Calu3 (cell line): ENCODE data around the gene RBP2. TPM values are rescaled to one million over a fixed set of nuclear protein-coding genes. Genes with fewer than 3 reads are reported as not detected.

Experiments
- BruUV-seq: library from RNA; stranded (reverse); fragments of 400-500 nt; replicated peaks from 2 replicates; lab custom pipeline; 2021; lab: Mats Ljungman, UMichigan
- CTCF ChIA-PET: fragments of 300-600 bp; sonication (Branson Sonifier 250); formaldehyde crosslinking; loops from one replicate; lab custom pipeline; 2022; ENCODE audit warnings: antibody characterized with exemption; lab: Charles Lee
- DNase-seq: peaks from one replicate; pipeline ENCODE4 v3.0.0; 2022
- H3K27ac Mint-ChIP-seq: one replicate; pipeline ENCODE4 v1.8.0; 2022; ENCODE audit warnings: mixed read lengths; ENCODE audit not compliant: unreplicated experiment
- H3K27me3 Mint-ChIP-seq: one replicate; pipeline ENCODE4 v1.8.0; 2022; ENCODE audit warnings: mixed read lengths; ENCODE audit not compliant: unreplicated experiment
- H3K36me3 Mint-ChIP-seq: one replicate; pipeline ENCODE4 v1.8.0; 2022; ENCODE audit warnings: mild to moderate bottlenecking, moderate library complexity, mixed read lengths; ENCODE audit not compliant: insufficient read depth, unreplicated experiment
- H3K4me1 Mint-ChIP-seq: one replicate; pipeline ENCODE4 v1.8.0; 2022; ENCODE audit warnings: mild to moderate bottlenecking, low read depth, mixed read lengths; ENCODE audit not compliant: unreplicated experiment
- H3K4me3 Mint-ChIP-seq: one replicate; pipeline ENCODE4 v1.8.0; 2022; ENCODE audit warnings: mild to moderate bottlenecking, low read depth, moderate library complexity, mixed read lengths; ENCODE audit not compliant: unreplicated experiment
- H3K9me3 Mint-ChIP-seq: one replicate; pipeline ENCODE4 v1.8.0; 2022; ENCODE audit warnings: low read depth, mixed read lengths; ENCODE audit not compliant: unreplicated experiment
- intact Hi-C: fragments of 100-400 bp; cut with micrococcal nuclease; formaldehyde crosslinking; loops from one replicate; pipeline ENCODE4 v1.10.0; 2022; ENCODE audit not compliant: unreplicated experiment
- total RNA-seq: library from RNA; stranded (reverse); gene quantifications from 2 replicates; pipeline ENCODE4 v1.2.3, GENCODE V29; 2022
- TF ChIP-seq, protein P1 (sequence below): fragments of 200-600 bp; IDR thresholded peaks from one replicate; pipeline ENCODE4 v1.8.0; 2022; ENCODE audit warnings: antibody characterized with exemption; ENCODE audit not compliant: unreplicated experiment

Gene RBP2
- total RNA-seq, 1 experiment from 2014 or later: not detected

DNA sequence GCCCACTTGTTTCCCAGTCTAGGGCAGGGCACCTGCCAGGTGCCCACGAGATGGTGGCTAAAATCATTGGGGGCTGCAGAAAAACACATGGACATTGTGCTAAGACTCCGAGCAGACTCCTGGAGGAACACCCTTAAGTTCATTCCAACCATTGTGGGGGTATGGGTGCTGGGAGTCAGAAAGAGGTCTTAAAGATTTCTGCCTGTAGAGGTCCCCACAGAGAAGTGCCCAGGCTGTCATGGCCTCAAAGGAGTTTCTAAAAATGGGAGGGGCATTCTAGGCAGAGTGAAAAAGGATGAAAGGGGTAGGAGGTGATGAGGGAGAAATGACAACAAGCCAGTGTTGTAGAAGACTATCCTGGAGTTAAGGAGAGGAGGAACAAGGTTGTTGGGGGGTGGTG lies 46.1 kb upstream of the RBP2 start:
- Mint-ChIP-seq H3K9me3 (no peaks in the 10 kb centered on the region), H3K4me1 (peaks cover 7% of the 10 kb centered on the region), H3K36me3 (no peaks in the 10 kb centered on the region), H3K4me3 (no peak overlapping the region), H3K27ac (no peak overlapping the region), H3K27me3 (no peaks in the 10 kb centered on the region)
- CTCF ChIA-PET: interaction anchor here (1.5 kb wide), 1 partner anchor 16 kb away, joined by 3 read pairs; no protein-coding TSS in a partner anchor
- intact Hi-C loops: no loop called here
- TF ChIP-seq, protein P1, sequence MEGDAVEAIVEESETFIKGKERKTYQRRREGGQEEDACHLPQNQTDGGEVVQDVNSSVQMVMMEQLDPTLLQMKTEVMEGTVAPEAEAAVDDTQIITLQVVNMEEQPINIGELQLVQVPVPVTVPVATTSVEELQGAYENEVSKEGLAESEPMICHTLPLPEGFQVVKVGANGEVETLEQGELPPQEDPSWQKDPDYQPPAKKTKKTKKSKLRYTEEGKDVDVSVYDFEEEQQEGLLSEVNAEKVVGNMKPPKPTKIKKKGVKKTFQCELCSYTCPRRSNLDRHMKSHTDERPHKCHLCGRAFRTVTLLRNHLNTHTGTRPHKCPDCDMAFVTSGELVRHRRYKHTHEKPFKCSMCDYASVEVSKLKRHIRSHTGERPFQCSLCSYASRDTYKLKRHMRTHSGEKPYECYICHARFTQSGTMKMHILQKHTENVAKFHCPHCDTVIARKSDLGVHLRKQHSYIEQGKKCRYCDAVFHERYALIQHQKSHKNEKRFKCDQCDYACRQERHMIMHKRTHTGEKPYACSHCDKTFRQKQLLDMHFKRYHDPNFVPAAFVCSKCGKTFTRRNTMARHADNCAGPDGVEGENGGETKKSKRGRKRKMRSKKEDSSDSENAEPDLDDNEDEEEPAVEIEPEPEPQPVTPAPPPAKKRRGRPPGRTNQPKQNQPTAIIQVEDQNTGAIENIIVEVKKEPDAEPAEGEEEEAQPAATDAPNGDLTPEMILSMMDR: no peak
- no TSS peak for BruUV-seq
- no peak for DNase-seq

DNA sequence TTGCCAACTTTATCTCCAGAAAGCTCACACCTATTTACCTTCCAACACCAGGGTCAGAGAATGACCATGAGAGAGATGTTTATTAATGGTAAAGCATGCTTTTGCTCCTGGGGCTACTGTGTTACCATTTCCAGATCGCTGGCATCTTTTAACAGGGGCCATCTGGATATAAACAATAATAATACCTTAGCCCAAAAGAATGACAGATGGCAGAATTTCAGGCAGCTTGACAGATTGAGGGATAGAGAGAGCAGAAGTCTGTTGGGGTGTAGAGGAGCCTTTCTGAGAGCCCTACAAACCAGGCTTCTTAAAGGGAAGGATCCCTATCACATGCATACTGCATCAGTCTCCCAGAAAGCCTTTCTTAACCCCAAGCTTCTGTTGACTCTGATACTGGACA lies 45.5 kb upstream of the RBP2 start:
- Mint-ChIP-seq H3K36me3 (no peaks in the 10 kb centered on the region), H3K27me3 (no peaks in the 10 kb centered on the region), H3K9me3 (no peaks in the 10 kb centered on the region), H3K4me1 (peaks cover 7% of the 10 kb centered on the region), H3K27ac (no peak overlapping the region), H3K4me3 (no peak overlapping the region)
- no peak for DNase-seq
- BruUV-seq: no TSS peak
- TF ChIP-seq, protein P1: no peak
- CTCF ChIA-PET: no interaction called here
- intact Hi-C loops: no loop called here

GRCh38 chr3:139521144-139521543 lies 44.8 kb upstream of the RBP2 start:
- no peak overlapping the region for H3K27ac Mint-ChIP-seq
- TF ChIP-seq, protein P1: no peak
- peaks cover 7% of the 10 kb centered on the region for H3K4me1 Mint-ChIP-seq
- no peaks in the 10 kb centered on the region for H3K9me3 Mint-ChIP-seq
- intact Hi-C loops: no loop called here
- DNase-seq: no peak
- CTCF ChIA-PET: interaction anchor here (0.7 to 1.1 kb wide), 3 partner anchors 10 to 1404 kb away, joined by 4 to 5 read pairs (median 4); no protein-coding TSS in a partner anchor
- H3K36me3 Mint-ChIP-seq: no peaks in the 10 kb centered on the region
- no peaks in the 10 kb centered on the region for H3K27me3 Mint-ChIP-seq
- no peak overlapping the region for H3K4me3 Mint-ChIP-seq
- no TSS peak for BruUV-seq

- H3K36me3 Mint-ChIP-seq: no peaks in the 10 kb centered on the region
- H3K27ac Mint-ChIP-seq: no peak overlapping the region
- CTCF ChIA-PET: interaction anchor here (0.7 to 2.1 kb wide), 7 partner anchors 9 to 1405 kb away, joined by 3 to 10 read pairs (median 5); no protein-coding TSS in a partner anchor
- H3K4me3 Mint-ChIP-seq: no peak overlapping the region
- TF ChIP-seq, protein P1: peak; percentile 81
- BruUV-seq: no TSS peak
- H3K9me3 Mint-ChIP-seq: no peaks in the 10 kb centered on the region
- peaks cover 7% of the 10 kb centered on the region for H3K4me1 Mint-ChIP-seq
- H3K27me3 Mint-ChIP-seq: no peaks in the 10 kb centered on the region
- intact Hi-C loops: loop anchor here (1.0 kb wide), 2 partner anchors 42 to 93 kb away; no protein-coding TSS in a partner anchor
- peak; percentile 88 for DNase-seq
These were observed 43.9 kb upstream of the RBP2 start for GRCh38 chr3:139519998-139520737.
